IMR-90 (cell line): ENCODE data around the gene CDH9. TPM values are rescaled to one million over a fixed set of nuclear protein-coding genes. Genes with fewer than 3 reads are reported as not detected.

Experiments
- ATAC-seq: fragments of 200-7000 bp; cut with Tn5 transposase; 2 replicates; pipeline ENCODE4 v1.9.1; 2020; ENCODE audit warnings: low read depth, mild to moderate bottlenecking, moderate library complexity
- BruUV-seq: library from RNA; stranded (reverse); fragments of 400-500 nt; replicated peaks from 2 replicates; lab custom pipeline; 2021; lab: Mats Ljungman, UMichigan
- CTCF ChIA-PET: fragments of 300-600 bp; formaldehyde crosslinking; extraction: SDS; loops from one replicate; lab custom pipeline; 2021; ENCODE audit warnings: antibody characterized with exemption; lab: Yijun Ruan, JAX
- POLR2A ChIA-PET: fragments of 300-600 bp; sonication (Branson Sonifier 250); formaldehyde crosslinking; loops from one replicate; lab custom pipeline; 2022; ENCODE audit warnings: antibody characterized with exemption; ENCODE audit not compliant: unreplicated experiment; lab: Charles Lee
- DNase-seq: peaks from one replicate; pipeline ENCODE4 v3.0.0; 2013
- H2AFZ ChIP-seq: replicated peaks from 2 replicates; pipeline ENCODE3; 2013; ENCODE audit warnings: low read length, mild to moderate bottlenecking; ENCODE audit not compliant: poor library complexity
- H2AK5ac ChIP-seq: 2 replicates; pipeline ENCODE4 v1.6.1; 2013; ENCODE audit warnings: low read depth, low read length, inconsistent platforms
- H2AK9ac ChIP-seq: replicated peaks from 2 replicates; pipeline ENCODE3; 2013; ENCODE audit warnings: mild to moderate bottlenecking, low read depth, low read length, moderate library complexity; ENCODE audit not compliant: poor library complexity
- H2BK120ac ChIP-seq: 2 replicates; pipeline ENCODE4 v1.6.1; 2013; ENCODE audit warnings: low read depth, low read length, inconsistent platforms
- H2BK15ac ChIP-seq: 3 replicates; pipeline ENCODE4 v1.6.1; 2013; ENCODE audit warnings: low read depth, low read length, inconsistent platforms
- H2BK20ac ChIP-seq: 2 replicates; pipeline ENCODE4 v1.6.1; 2013; ENCODE audit warnings: low read depth, mild to moderate bottlenecking, inconsistent platforms, low read length, moderate library complexity
- H2BK5ac ChIP-seq: 2 replicates; pipeline ENCODE4 v1.6.1; 2013; ENCODE audit warnings: mild to moderate bottlenecking, low read depth, low read length, inconsistent platforms; ENCODE audit not compliant: poor library complexity, severe bottlenecking
- H3K14ac ChIP-seq: replicated peaks from 2 replicates; pipeline ENCODE4 v1.6.1; 2013; ENCODE audit warnings: low read depth, low read length, inconsistent platforms
- H3K18ac ChIP-seq: 2 replicates; pipeline ENCODE4 v1.6.1; 2013; ENCODE audit warnings: low read depth, low read length, control low read depth
- H3K23ac ChIP-seq: 2 replicates; pipeline ENCODE4 v1.6.1; 2013; ENCODE audit warnings: low read depth, low read length, inconsistent platforms
- H3K27ac ChIP-seq: 2 replicates; pipeline ENCODE4 v1.5.1; 2013; ENCODE audit warnings: mild to moderate bottlenecking, control low read depth, low read length; ENCODE audit not compliant: insufficient read depth
- H3K27me3 ChIP-seq: 2 replicates; pipeline ENCODE4 v1.6.1; 2013; ENCODE audit warnings: low read length; ENCODE audit not compliant: control insufficient read depth, insufficient read depth
- H3K36me3 ChIP-seq: 2 replicates; pipeline ENCODE4 v1.6.1; 2013; ENCODE audit warnings: low read length, mixed read lengths; ENCODE audit not compliant: control insufficient read depth, insufficient read depth
- H3K4ac ChIP-seq: 2 replicates; pipeline ENCODE4 v1.6.1; 2013; ENCODE audit warnings: low read depth, low read length, inconsistent platforms
- H3K4me1 ChIP-seq: 2 replicates; pipeline ENCODE4 v1.6.1; 2013; ENCODE audit warnings: low read length, mixed read lengths; ENCODE audit not compliant: control insufficient read depth, insufficient read depth
- H3K4me2 ChIP-seq: 2 replicates; pipeline ENCODE4 v1.6.1; 2013; ENCODE audit warnings: low read depth, mild to moderate bottlenecking, control low read depth, low read length, moderate library complexity
- H3K4me3 ChIP-seq: 2 replicates; pipeline ENCODE4 v1.5.1; 2013; ENCODE audit warnings: low read depth, mild to moderate bottlenecking, control low read depth, low read length, moderate library complexity; ENCODE audit not compliant: insufficient read depth
- H3K56ac ChIP-seq: 2 replicates; pipeline ENCODE4 v1.6.1; 2013; ENCODE audit warnings: low read length, inconsistent platforms; ENCODE audit not compliant: insufficient read depth; ENCODE audit errors: extremely low read depth
- H3K79me1 ChIP-seq, 2 experiments: 2 replicates each; pipeline ENCODE4 v1.6.1; 2013; ENCODE audit warnings: low read length in 2 of 2, inconsistent platforms in 1 of 2, low read depth in 1 of 2
- H3K9ac ChIP-seq: 2 replicates; pipeline ENCODE4 v1.6.1; 2013; ENCODE audit warnings: low read depth, low read length, control low read depth
- H3K9me1 ChIP-seq: 2 replicates; pipeline ENCODE4 v1.6.1; 2013; ENCODE audit warnings: low read length, inconsistent platforms; ENCODE audit not compliant: insufficient read depth
- H3K9me3 ChIP-seq: 2 replicates; pipeline ENCODE4 v1.6.1; 2013; ENCODE audit warnings: low read length; ENCODE audit not compliant: control insufficient read depth, insufficient read depth
- H4K20me1 ChIP-seq: 2 replicates; pipeline ENCODE4 v1.6.1; 2013; ENCODE audit warnings: low read length, inconsistent platforms; ENCODE audit not compliant: insufficient read depth
- H4K5ac ChIP-seq: 2 replicates; pipeline ENCODE4 v1.6.1; 2013; ENCODE audit warnings: mild to moderate bottlenecking, low read depth, low read length, control low read depth
- H4K8ac ChIP-seq, 2 experiments: 2 replicates each; pipeline ENCODE4 v1.6.1; 2013; ENCODE audit warnings: low read depth in 2 of 2, low read length in 2 of 2, control low read depth in 1 of 2, inconsistent platforms in 1 of 2
- H4K91ac ChIP-seq: 2 replicates; pipeline ENCODE4 v1.6.1; 2013; ENCODE audit warnings: low read depth, low read length, inconsistent platforms; ENCODE audit not compliant: insufficient read depth
- BHLHE40 ChIP-seq: fragments of 150-350 bp; IDR thresholded peaks from 2 replicates; pipeline ENCODE4 v1.6.1; 2016; ENCODE audit warnings: mild to moderate bottlenecking, low read depth, low read length
- CEBPB ChIP-seq: IDR thresholded peaks from 2 replicates; pipeline ENCODE4 v1.6.1; 2012; ENCODE audit warnings: low read depth, low read length, improper control_type of control experiment
- CHD1 ChIP-seq: IDR thresholded peaks from 2 replicates; pipeline ENCODE4 v1.6.1; 2012; ENCODE audit warnings: low read depth, low read length, improper control_type of control experiment
- MAFK ChIP-seq: IDR thresholded peaks from 2 replicates; pipeline ENCODE4 v1.6.1; 2012; ENCODE audit warnings: low read depth, low read length, improper control_type of control experiment
- MXI1 ChIP-seq: IDR thresholded peaks from 2 replicates; pipeline ENCODE4 v1.6.1; 2012; ENCODE audit warnings: low read depth, mild to moderate bottlenecking, low read length, moderate library complexity, borderline replicate concordance
- POLR2A ChIP-seq: IDR thresholded peaks from 2 replicates; pipeline ENCODE4 v1.6.1; 2012; ENCODE audit warnings: mild to moderate bottlenecking, low read depth, low read length
- RCOR1 ChIP-seq: IDR thresholded peaks from 2 replicates; pipeline ENCODE4 v1.6.1; 2012; ENCODE audit warnings: mild to moderate bottlenecking, low read length, improper control_type of control experiment; ENCODE audit not compliant: insufficient replicate concordance
- RFX5 ChIP-seq: IDR thresholded peaks from 2 replicates; pipeline ENCODE4 v1.8.0; 2012; ENCODE audit warnings: low read depth, mild to moderate bottlenecking, low read length, moderate library complexity
- SMC3 ChIP-seq: fragments of 150-350 bp; IDR thresholded peaks from 2 replicates; pipeline ENCODE4 v1.6.1; 2016; ENCODE audit warnings: low read depth, mild to moderate bottlenecking, antibody characterized with exemption, low read length, moderate library complexity
- WGBS, 2 experiments: methylation state at CpG; one replicate each; pipeline versions ENCODE4 v1.1.5 to v1.1.7; 2013; ENCODE audit warnings: missing lambda C conversion rate in 2 of 2; ENCODE audit not compliant: insufficient read length in 1 of 2; ENCODE audit errors: extremely low coverage in 2 of 2; 5-methylcytosine and 5-hydroxymethylcytosine counted together
- dilution Hi-C: fragments of 300-500 bp; cut with HindIII; formaldehyde crosslinking; loops from one replicate; pipeline ENCODE4 v1.14.3; 2018; ENCODE audit warnings: low sequenced_read_pairs; ENCODE audit not compliant: unreplicated experiment
- in situ Hi-C: fragments of 300-500 bp; cut with MboI; formaldehyde crosslinking; loops from 3 replicates; pipeline ENCODE4 v1.14.3; 2019; ENCODE audit warnings: low sequenced_read_pairs, inconsistent platforms, mixed read lengths
- intact Hi-C: fragments of 100-400 bp; cut with micrococcal nuclease; formaldehyde crosslinking; loops from 2 replicates; pipeline ENCODE4 v1.10.0; 2022
- polyA plus RNA-seq, 3 experiments: library from polyadenylated mRNA; depleted of rRNA; stranded (reverse); fragments of >200 nt; gene quantifications; 2 replicates each; pipeline ENCODE4 v1.2.3, GENCODE V29; 2012; ENCODE audit warnings: low replicate concordance in 1 of 3
- total RNA-seq: library from RNA; depleted of rRNA; stranded (reverse); fragments of >200 nt; gene quantifications from 2 replicates; pipeline ENCODE4 v1.2.3, GENCODE V29; 2012
- TF ChIP-seq, protein P1 (sequence below): conservative IDR thresholded peaks from 2 replicates; pipeline ENCODE4 v1.5.1; 2012; ENCODE audit warnings: mild to moderate bottlenecking, low read depth, low read length, improper control_type of control experiment

Gene CDH9
- total and polyA plus RNA-seq, 2 of the 4 experiments (the other 2 are of a cell fraction): not detected

DNA sequence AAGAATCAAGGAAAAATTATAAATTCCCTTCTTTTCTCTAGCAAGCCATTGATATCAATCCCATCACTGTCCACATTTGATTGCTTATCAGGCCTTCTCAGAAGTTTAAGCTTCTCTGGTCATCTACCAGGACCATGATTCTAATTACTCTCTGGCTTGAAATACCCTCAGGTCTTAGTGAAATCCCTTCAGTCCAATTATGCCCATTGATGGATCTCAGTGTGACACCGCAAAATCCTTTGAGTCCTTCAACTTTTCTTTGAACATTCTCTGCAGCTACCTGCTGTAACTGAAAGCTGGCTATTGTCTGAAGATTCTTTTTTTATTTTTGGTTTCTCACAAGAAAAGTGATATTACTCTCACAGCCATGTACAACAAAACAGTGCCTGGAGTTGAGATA, 3.0 kb upstream of the CDH9 start:
- Histone ChIP-seq H2BK5ac (no peak overlapping the region), H4K8ac (no peak overlapping the region), H3K4me1 (no peaks in the 10 kb centered on the region), H3K4me2 (no peak overlapping the region), H3K27ac (no peak overlapping the region), H3K9me3 (no peaks in the 10 kb centered on the region), H2AK9ac (no peak overlapping the region), H4K5ac (no peak overlapping the region), H2BK20ac (no peak overlapping the region), H2BK120ac (no peak overlapping the region), H3K9ac (no peak overlapping the region), H4K20me1 (no peaks in the 10 kb centered on the region), H4K91ac (no peak overlapping the region), H2AK5ac (no peak overlapping the region), H3K4ac (no peak overlapping the region), H3K9me1 (no peaks in the 10 kb centered on the region), H2AFZ (no peak overlapping the region), H3K56ac (no peak overlapping the region), H3K4me3 (no peak overlapping the region), H3K27me3 (no peaks in the 10 kb centered on the region), H3K79me1 (no peaks in the 10 kb centered on the region), H3K14ac (no peak overlapping the region), H3K23ac (no peak overlapping the region), H3K36me3 (no peaks in the 10 kb centered on the region), H2BK15ac (no peak overlapping the region), H3K18ac (no peak overlapping the region)
- ChIA-PET POLR2A (no interaction called here), CTCF (no interaction called here)
- TF ChIP-seq POLR2A: no peak
- no peak for TF ChIP-seq CEBPB
- no peak for TF ChIP-seq BHLHE40
- TF ChIP-seq SMC3: no peak
- no peak for TF ChIP-seq MXI1
- TF ChIP-seq, protein P1, sequence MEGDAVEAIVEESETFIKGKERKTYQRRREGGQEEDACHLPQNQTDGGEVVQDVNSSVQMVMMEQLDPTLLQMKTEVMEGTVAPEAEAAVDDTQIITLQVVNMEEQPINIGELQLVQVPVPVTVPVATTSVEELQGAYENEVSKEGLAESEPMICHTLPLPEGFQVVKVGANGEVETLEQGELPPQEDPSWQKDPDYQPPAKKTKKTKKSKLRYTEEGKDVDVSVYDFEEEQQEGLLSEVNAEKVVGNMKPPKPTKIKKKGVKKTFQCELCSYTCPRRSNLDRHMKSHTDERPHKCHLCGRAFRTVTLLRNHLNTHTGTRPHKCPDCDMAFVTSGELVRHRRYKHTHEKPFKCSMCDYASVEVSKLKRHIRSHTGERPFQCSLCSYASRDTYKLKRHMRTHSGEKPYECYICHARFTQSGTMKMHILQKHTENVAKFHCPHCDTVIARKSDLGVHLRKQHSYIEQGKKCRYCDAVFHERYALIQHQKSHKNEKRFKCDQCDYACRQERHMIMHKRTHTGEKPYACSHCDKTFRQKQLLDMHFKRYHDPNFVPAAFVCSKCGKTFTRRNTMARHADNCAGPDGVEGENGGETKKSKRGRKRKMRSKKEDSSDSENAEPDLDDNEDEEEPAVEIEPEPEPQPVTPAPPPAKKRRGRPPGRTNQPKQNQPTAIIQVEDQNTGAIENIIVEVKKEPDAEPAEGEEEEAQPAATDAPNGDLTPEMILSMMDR: no peak
- TF ChIP-seq CHD1: no peak
- no peak for TF ChIP-seq RCOR1
- TF ChIP-seq RFX5: no peak
- TF ChIP-seq MAFK: no peak
- no TSS peak for BruUV-seq
- ATAC-seq (no peak), DNase-seq (no peak)
- WGBS, 2 experiments: no CpG with 5 or more reads among the region's 1 CpG
- dilution Hi-C loops: no loop called here
- intact Hi-C loops: no loop called here
- in situ Hi-C loops: no loop called here
